HFFc6 (cell line): ENCODE measurements around the gene EHBP1L1. TPM values are rescaled to one million over a fixed set of nuclear protein-coding genes. Genes with fewer than 3 reads are reported as not detected.

Source experiments
- DNase-seq: peaks from one replicate; pipeline ENCODE4 v3.0.0-alpha.2; 2018
- H3K27ac Mint-ChIP-seq: 2 replicates; pipeline ENCODE4 v1.8.0; 2020; ENCODE audit warnings: mild to moderate bottlenecking, mixed read lengths
- H3K27me3 Mint-ChIP-seq: 2 replicates; pipeline ENCODE4 v1.8.0; 2021; ENCODE audit warnings: mild to moderate bottlenecking, moderate library complexity, mixed read lengths; ENCODE audit not compliant: insufficient read depth
- H3K36me3 Mint-ChIP-seq: 2 replicates; pipeline ENCODE4 v1.8.0; 2021; ENCODE audit warnings: low read depth, mixed read lengths
- H3K4me1 Mint-ChIP-seq: 2 replicates; pipeline ENCODE4 v1.8.0; 2020; ENCODE audit warnings: low read depth, mixed read lengths
- H3K4me3 Mint-ChIP-seq: 2 replicates; pipeline ENCODE4 v1.8.0; 2020; ENCODE audit warnings: mild to moderate bottlenecking, moderate library complexity, mixed read lengths
- H3K9me3 Mint-ChIP-seq: 2 replicates; pipeline ENCODE4 v1.8.0; 2020; ENCODE audit warnings: mild to moderate bottlenecking, mixed read lengths
- CTCF ChIP-seq: fragments of 200-600 bp; sonication (generic); IDR thresholded peaks from 2 replicates; pipeline ENCODE4 v1.5.0; 2021; ENCODE audit warnings: antibody characterized with exemption, mild to moderate bottlenecking
- total RNA-seq, 6 experiments: library from RNA; stranded (reverse); fragmentation: NEBNext Ultra II Directional; extraction: Animal tissue kit (Norgen Biotek cat#: 25700); gene quantifications; 2 replicates in 1 of 6; 3 replicates in 5 of 6; pipeline ENCODE4 v1.2.3, GENCODE V29; 2021

Gene EHBP1L1
- total RNA-seq, 6 experiments from 2014 or later: 47.5 to 69.3 (median 61.3) TPM

- H3K27me3 Mint-ChIP-seq: peaks cover 1% of the 10 kb centered on the region
- no peak overlapping the region for H3K27ac Mint-ChIP-seq
- TF ChIP-seq CTCF: no peak
- no peak overlapping the region for H3K4me3 Mint-ChIP-seq
- H3K36me3 Mint-ChIP-seq: peaks cover 14% of the 10 kb centered on the region
- H3K4me1 Mint-ChIP-seq: peaks cover 10% of the 10 kb centered on the region
- no peaks in the 10 kb centered on the region for H3K9me3 Mint-ChIP-seq
- DNase-seq: no peak
Observed at GRCh38 chr11:65620666-65621065, 44.8 kb downstream of the EHBP1L1 start.

GRCh38 chr11:65621460-65621859 is 45.6 kb downstream of the EHBP1L1 start:
- no peak for TF ChIP-seq CTCF
- DNase-seq: no peak
- H3K36me3 Mint-ChIP-seq: peaks cover 11% of the 10 kb centered on the region
- H3K27me3 Mint-ChIP-seq: peaks cover 1% of the 10 kb centered on the region
- H3K27ac Mint-ChIP-seq: no peak overlapping the region
- no peak overlapping the region for H3K4me3 Mint-ChIP-seq
- peaks cover 8% of the 10 kb centered on the region for H3K4me1 Mint-ChIP-seq
- no peaks in the 10 kb centered on the region for H3K9me3 Mint-ChIP-seq

GRCh38 chr11:65622011-65622410 is 46.2 kb downstream of the EHBP1L1 start:
- H3K27me3 Mint-ChIP-seq: peaks cover 1% of the 10 kb centered on the region; the same call in 1 of the 2 replicates
- H3K4me3 Mint-ChIP-seq: no peak overlapping the region
- TF ChIP-seq CTCF: no peak
- H3K9me3 Mint-ChIP-seq: no peaks in the 10 kb centered on the region
- DNase-seq: no peak
- no peak overlapping the region for H3K27ac Mint-ChIP-seq
- peaks cover 2% of the 10 kb centered on the region for H3K4me1 Mint-ChIP-seq
- H3K36me3 Mint-ChIP-seq: peaks cover 5% of the 10 kb centered on the region; the same call in 1 of the 2 replicates

GRCh38 chr11:65623177-65623576 is 47.3 kb downstream of the EHBP1L1 start:
- no peak overlapping the region for H3K27ac Mint-ChIP-seq
- H3K4me3 Mint-ChIP-seq: no peak overlapping the region
- no peaks in the 10 kb centered on the region for H3K27me3 Mint-ChIP-seq
- no peaks in the 10 kb centered on the region for H3K4me1 Mint-ChIP-seq
- peaks cover 4% of the 10 kb centered on the region; the same call in 1 of the 2 replicates for H3K36me3 Mint-ChIP-seq
- no peaks in the 10 kb centered on the region for H3K9me3 Mint-ChIP-seq
- DNase-seq: no peak
- TF ChIP-seq CTCF: no peak

- Mint-ChIP-seq H3K9me3 (no peaks in the 10 kb centered on the region), H3K4me3 (no peak overlapping the region), H3K27me3 (no peaks in the 10 kb centered on the region), H3K4me1 (no peaks in the 10 kb centered on the region), H3K36me3 (peaks cover 4% of the 10 kb centered on the region; the same call in 1 of the 2 replicates), H3K27ac (no peak overlapping the region)
- TF ChIP-seq CTCF: no peak
- DNase-seq: no peak
Observed at GRCh38 chr11:65623852-65624616, 48.2 kb downstream of the EHBP1L1 start.
